ENCODE data around the gene PCMT1.

GRCh38 chr6:149857541-149857940 is 108.0 kb downstream of the PCMT1 start:
- TF ChIP-seq CTCF (conservative IDR thresholded peaks at IDR 0.05; ENCODE audit: low read depth, low read length): no peak
- TF ChIP-seq EZH2 (IDR thresholded peaks at IDR 0.05; ENCODE audit: borderline replicate concordance, low read depth, low read length, poor library complexity, severe bottlenecking): no peak

Measured in A673 (cell line).